ENCODE results near the gene NAP1L4.

The NAP1L4 gene, protein sequence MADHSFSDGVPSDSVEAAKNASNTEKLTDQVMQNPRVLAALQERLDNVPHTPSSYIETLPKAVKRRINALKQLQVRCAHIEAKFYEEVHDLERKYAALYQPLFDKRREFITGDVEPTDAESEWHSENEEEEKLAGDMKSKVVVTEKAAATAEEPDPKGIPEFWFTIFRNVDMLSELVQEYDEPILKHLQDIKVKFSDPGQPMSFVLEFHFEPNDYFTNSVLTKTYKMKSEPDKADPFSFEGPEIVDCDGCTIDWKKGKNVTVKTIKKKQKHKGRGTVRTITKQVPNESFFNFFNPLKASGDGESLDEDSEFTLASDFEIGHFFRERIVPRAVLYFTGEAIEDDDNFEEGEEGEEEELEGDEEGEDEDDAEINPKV

GRCh38 chr11:2992234-2992996 is at the start of gene NAP1L4:
NAP1L4 (minus strand) TSS chr11:2992329; CDS start chr11:2979220, 13,109 bp downstream.
- DNase-seq, result peak; percentile 75

GRCh38 chr11:3040881-3041280 is 48.8 kb upstream of the NAP1L4 start:
- no peak for DNase-seq

DNA sequence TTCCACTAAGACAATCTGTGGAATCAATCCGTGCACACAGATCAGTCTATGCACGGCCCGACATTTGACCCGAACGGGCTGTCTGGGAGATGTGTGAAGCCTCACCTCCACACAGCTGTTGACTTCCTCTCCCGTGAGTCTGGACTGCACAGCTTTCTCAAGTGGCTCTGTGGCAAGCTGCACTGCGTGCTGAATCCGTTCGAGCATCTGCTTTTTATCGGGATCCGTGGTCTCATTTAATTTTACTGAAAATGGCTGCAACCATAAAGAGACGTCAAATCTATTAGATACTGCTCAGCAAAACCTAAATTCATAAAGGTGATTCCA is 45.8 kb upstream of the NAP1L4 start:
- DNase-seq, result no peak

GRCh38 chr11:3037040-3037944 is 45.2 kb upstream of the NAP1L4 start:
- DNase-seq, result no peak

- no peak for DNase-seq
These were observed 44.3 kb upstream of the NAP1L4 start for GRCh38 chr11:3036419-3036818.

GRCh38 chr11:3035333-3035732 is 43.2 kb upstream of the NAP1L4 start:
- DNase-seq, result no peak

DNA sequence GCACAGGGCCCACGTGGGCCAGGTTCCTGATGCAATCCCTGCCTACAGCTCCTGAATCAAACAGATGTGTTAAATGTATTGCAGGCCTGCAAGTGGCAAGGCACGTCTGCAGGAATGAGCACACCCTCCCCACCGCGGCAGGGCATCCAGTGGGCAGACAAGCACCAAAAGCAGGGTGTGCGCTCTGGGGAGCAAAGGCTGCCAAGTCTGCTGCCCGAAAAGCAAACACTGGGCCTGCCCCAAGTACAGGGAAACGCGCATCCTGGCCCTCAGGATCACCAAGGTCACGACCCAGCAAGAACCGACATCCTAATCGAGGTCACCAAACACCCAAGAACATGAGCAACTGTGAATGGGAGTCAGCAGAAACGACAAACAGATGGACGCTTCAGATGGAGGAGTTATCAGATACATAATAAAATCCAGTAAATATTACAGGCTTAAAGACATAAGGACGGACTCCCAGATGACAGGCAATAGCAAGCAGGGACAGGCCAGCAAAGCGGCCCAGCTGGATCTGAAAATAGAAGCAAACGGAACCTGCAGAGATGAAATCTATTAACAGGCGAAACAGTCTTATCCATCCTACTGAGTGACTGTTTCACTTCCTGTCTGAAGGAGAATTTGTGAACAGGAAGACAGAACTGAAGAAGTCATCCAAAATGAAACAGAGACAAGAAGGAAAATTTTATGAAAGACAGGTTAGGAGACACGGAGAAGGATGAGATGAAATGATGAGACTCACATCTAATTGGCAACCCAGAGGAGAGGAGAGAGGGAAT is 38.4 kb upstream of the NAP1L4 start:
- no peak for DNase-seq

GRCh38 chr11:3028813-3029212 is 36.7 kb upstream of the NAP1L4 start:
- DNase-seq, result no peak

GRCh38 chr11:3026803-3027202 is 34.7 kb upstream of the NAP1L4 start:
- DNase-seq, result no peak

DNA sequence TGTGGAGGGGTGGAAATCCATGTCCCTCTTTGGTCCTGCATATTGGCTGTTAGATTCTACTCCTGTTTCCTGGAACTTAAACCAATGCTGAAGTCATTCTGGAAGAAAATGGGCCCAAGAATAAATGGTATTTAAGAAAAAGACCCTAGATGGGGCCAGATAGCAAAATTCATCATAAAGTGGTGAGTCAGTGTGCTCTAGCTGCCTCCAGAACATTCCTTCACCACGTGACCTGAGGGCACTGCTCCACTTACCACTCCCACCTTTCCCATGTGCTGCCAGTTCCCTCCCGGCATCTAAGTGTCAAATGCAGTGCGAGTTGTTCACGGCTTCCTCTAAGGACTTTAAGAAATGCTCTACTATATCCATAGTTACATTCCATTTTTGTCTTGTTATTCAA is 30.9 kb upstream of the NAP1L4 start:
- DNase-seq, result no peak

DNA sequence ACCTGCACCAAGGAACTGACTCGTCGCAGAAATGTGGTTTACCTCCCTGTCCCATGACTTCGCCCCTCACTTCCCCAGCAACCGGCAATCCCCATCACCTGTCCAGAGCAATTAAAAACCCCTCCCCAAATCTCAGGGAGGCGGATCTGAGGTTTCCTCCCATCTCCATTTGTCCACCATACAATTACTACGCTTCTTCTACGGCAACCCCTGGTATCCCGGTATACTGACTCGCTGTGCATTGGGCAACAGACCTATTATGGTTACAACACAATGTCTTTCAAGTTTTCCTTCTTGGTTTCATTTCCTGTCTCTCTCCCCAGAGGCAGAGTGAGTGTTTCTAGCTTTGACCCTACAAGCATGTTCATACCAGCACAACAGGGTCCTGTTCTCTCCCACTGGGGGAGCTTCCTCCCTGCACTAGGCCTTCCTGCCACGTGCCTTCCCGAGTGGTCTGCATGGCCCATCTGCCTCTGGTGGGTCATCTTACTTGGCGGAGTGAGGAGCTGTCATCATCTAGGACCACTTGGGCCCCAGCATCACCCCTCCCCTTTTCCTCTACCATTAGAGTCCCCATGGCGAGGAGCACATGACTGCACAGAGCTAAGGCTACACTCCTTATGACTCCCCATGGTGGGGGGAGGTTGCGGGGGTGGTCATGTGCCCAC is 30.3 kb upstream of the NAP1L4 start:
- no peak for DNase-seq

- no peak for DNase-seq
These were observed 29.0 kb upstream of the NAP1L4 start for GRCh38 chr11:3021125-3021524.

DNA sequence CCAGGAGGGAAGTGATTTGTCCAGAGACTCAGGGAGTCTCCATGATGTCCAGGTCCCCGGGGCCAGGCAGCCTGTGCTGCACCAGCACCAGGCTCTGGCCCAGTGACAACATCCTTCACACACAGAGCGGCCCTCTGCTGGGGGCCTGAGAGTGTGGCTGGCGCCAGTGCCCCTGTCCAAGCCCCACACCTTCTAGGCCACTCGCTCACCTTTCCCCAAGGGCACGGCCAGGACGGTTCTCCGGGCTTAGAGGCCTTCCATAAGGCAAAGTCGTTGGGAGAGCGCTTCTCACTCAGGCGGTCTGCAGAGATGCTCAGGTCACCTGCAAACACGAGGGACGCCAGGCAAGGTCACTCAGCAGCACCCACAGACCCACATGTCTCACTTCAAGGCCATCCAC is 27.9 kb upstream of the NAP1L4 start:
- no peak for DNase-seq

DNA sequence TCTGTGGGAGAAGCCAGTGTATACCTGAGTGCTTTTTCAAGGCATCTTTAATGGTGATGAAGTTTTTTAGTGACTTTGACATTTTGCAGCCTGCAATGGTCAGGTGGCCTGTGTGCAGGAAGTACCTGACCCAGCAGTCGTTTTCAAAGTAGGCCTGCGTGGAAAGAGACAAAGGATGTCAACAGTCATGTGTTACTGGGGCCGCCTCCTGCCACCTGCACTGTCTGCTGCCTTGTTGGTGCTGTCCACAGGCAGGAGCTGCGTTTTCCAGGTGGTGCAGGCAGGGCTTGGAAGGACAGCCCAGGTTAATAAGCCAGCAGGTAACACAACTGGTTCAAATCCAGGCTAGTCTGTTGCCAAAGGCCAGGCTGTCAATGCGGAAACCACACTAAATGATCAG is 26.5 kb upstream of the NAP1L4 start:
- no peak for DNase-seq

- DNase-seq, result no peak
These were observed 24.7 kb upstream of the NAP1L4 start for GRCh38 chr11:3016861-3017260.

DNA sequence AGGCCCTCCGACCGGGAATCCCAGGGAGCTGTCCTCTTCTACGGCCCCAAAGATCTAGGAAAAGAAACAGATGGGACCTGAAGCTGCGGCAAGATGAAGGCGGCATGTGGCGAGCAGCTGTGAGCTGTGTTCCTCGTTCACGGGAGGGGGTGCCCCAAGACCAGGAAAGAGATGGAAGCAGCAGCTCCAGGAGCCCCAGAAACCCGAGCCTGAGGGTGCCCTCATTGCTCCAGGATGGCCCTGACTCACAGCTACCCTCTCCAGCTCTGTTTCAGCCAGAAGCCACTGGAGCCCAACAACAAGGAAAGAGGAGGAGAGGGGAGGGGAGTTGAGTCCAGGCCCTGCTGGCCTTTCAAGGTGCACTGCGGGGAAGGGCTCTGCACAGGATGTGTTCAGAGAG is 23.7 kb upstream of the NAP1L4 start:
- DNase-seq, result no peak

- no peak for DNase-seq
These were observed 22.8 kb upstream of the NAP1L4 start for GRCh38 chr11:3014943-3015342.

DNA sequence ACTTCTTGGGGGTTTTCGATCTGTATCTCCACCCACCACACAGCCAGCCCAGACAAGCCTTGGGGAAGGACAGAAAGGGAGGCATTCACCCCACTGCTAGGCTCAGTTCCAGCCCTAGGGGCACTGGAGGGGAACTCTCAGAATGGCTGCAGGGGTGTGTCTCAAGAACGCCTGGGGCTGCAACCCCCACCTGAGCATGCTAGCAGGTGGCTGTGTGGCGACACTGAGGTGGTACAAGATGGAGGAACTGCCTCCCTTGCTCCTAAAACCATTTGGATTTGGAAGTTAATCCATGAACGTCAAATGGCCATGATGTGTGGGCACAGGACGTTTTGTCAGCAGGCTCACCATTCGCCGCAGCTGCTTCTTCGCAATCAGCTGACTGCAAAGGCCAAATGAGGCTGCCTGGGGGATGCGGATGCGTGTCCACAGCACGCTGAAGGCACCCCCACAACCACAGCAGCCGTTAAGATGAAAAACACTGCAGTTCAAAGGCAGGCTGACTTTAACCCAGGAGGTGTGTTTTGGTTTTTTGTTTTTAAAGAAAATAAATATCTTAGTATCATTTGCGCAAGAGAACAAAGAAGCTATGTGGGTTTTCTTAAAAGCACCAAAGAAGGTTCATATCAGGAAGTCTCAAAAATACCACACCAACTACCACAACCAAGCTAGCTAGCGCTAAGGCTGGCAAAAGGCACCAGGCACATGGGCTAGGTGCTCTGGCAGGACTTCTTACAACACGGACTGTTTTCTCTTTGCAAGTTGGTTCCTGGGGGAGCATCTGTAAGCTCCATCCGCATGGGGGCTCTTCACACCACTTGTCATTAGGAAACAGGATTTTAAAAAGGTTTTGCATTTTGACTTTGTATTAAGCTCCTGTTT is 22.2 kb upstream of the NAP1L4 start:
- no peak for DNase-seq

DNA sequence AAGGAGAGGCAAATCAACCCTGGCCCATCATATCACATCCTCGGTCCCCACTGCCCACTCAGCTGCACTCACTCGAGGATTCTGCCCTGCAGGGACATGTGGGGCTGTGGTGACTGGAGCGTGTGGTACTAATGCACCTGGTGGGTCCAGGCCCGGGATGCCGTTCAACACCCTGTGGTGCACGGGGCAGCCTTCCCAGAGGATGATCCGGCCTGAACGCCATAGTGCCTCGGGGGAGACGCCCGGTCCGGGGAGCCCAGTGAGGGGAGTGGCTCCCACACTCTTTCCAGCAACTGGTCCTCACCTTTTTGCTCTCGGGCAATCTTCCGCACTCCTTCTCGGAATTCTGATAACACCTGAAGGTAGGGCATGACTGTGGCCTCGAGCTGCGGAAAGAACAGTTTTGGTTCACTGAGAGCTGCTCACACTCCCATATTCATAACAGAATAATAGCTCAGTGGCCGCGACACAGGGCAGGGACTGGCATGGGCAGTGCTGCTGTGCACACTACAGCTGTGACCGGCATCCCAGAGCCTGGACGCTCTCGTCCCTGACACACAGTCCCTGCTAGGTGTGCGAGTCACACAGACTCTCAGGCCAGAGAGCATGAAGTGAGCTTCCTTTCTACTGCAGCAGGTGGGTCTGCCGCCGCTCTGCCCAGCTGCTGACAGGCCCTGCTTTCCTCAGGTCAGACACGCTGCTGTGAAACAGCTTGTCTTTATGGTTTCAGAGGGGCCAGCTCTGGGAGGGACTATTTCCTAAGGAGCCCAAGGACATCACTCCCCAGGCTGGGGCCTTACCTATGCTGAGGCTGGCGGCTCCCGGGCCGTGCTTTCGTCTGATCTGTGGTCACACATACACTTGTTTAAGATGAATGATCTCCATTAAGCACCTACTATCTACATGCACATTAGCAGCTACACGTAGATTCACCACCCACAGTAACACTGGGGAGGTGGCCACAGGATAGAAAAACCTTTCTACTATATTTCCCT is 20.1 kb upstream of the NAP1L4 start:
- DNase-seq, result no peak

Measured in DMS79 (cell line).